Hepatocyte (in vitro differentiated cells): Measurements from ENCODE around the gene CCDC167. TPM values are rescaled to one million over a fixed set of nuclear protein-coding genes. Genes with fewer than 3 reads are reported as not detected.

Experiments used
- DNase-seq: peaks from one replicate; pipeline ENCODE4 v3.0.0-alpha.2; 2016; ENCODE audit warnings: low spot score
- H2AFZ ChIP-seq: fragments of 200-600 bp; sonication (generic); 2 replicates; pipeline ENCODE4 v1.6.0; 2016; ENCODE audit warnings: antibody characterized with exemption, mild to moderate bottlenecking
- H3K27ac ChIP-seq: fragments of 200-600 bp; sonication (generic); 2 replicates; pipeline ENCODE4 v1.5.1; 2016; ENCODE audit warnings: mild to moderate bottlenecking
- H3K27me3 ChIP-seq: fragments of 200-600 bp; sonication (generic); 2 replicates; pipeline ENCODE4 v1.6.1; 2016
- H3K36me3 ChIP-seq: fragments of 200-600 bp; sonication (generic); replicated peaks from 2 replicates; pipeline ENCODE4 v1.5.1; 2016; ENCODE audit warnings: low read depth; ENCODE audit not compliant: insufficient read depth
- H3K4me1 ChIP-seq: fragments of 200-600 bp; sonication (generic); 2 replicates; pipeline ENCODE4 v1.5.1; 2016; ENCODE audit warnings: mild to moderate bottlenecking, moderate library complexity; ENCODE audit not compliant: insufficient read depth
- H3K4me2 ChIP-seq: fragments of 200-600 bp; sonication (generic); 2 replicates; pipeline ENCODE4 v1.6.0; 2016
- H3K4me3 ChIP-seq: fragments of 200-600 bp; sonication (generic); 2 replicates; pipeline ENCODE4 v1.5.1; 2016; ENCODE audit warnings: mild to moderate bottlenecking
- H3K79me2 ChIP-seq: fragments of 200-600 bp; sonication (generic); 2 replicates; pipeline ENCODE4 v1.6.0; 2017; ENCODE audit warnings: mild to moderate bottlenecking
- H3K9me2 ChIP-seq: fragments of 200-600 bp; sonication (generic); replicated peaks from 2 replicates; pipeline ENCODE4 v1.6.0; 2017; ENCODE audit warnings: mild to moderate bottlenecking; ENCODE audit not compliant: insufficient read depth
- H3K9me3 ChIP-seq: fragments of 200-600 bp; sonication (generic); 2 replicates; pipeline ENCODE4 v1.5.1; 2016; ENCODE audit warnings: low read depth, mild to moderate bottlenecking
- H4K20me1 ChIP-seq: fragments of 200-600 bp; sonication (generic); 2 replicates; pipeline ENCODE4 v1.6.0; 2016; ENCODE audit warnings: mild to moderate bottlenecking; ENCODE audit not compliant: insufficient read depth, poor library complexity, severe bottlenecking
- EZH2 ChIP-seq: fragments of 200-600 bp; sonication (generic); IDR thresholded peaks from 2 replicates; pipeline ENCODE4 v1.6.1; 2016; ENCODE audit warnings: antibody characterized with exemption, mild to moderate bottlenecking, borderline replicate concordance
- EZH2phosphoT487 ChIP-seq: fragments of 200-600 bp; sonication (generic); IDR thresholded peaks from one replicate; pipeline ENCODE4 v1.6.1; 2018; ENCODE audit warnings: antibody characterized with exemption, mild to moderate bottlenecking, low read depth, moderate library complexity; ENCODE audit not compliant: unreplicated experiment, severe bottlenecking
- WGBS: methylation state at CpG from one replicate; pipeline ENCODE4 v1.1.6; 2016; ENCODE audit warnings: low lambda C conversion rate; ENCODE audit errors: missing lambda C conversion rate; 5-methylcytosine and 5-hydroxymethylcytosine counted together
- polyA plus RNA-seq: library from polyadenylated mRNA; unstranded; fragments of >200 nt; fragmentation: Nextera tagmentation; extraction: Ambion mirVana; gene quantifications from 2 replicates; pipeline ENCODE4 v1.2.1, GENCODE V29; 2016
- total RNA-seq: library from RNA; depleted of rRNA; stranded (reverse); fragments of >200 nt; gene quantifications from 2 replicates; pipeline ENCODE4 v1.2.3, GENCODE V29; 2014
- TF ChIP-seq, protein P1 (sequence below): fragments of 200-600 bp; sonication (generic); IDR thresholded peaks from 2 replicates; pipeline ENCODE4 v1.5.1; 2016; ENCODE audit warnings: antibody characterized with exemption, mild to moderate bottlenecking; ENCODE audit not compliant: poor library complexity

CCDC167 gene
- total and polyA plus RNA-seq, 2 experiments from 2014 or later, result 32.5 to 66.1 TPM

GRCh38 chr6:37459981-37460800 is 39.5 kb downstream of the CCDC167 start:
- 75% methylated on average over 5 of the region's 5 CpGs for WGBS
- Histone ChIP-seq H3K9me2 (no peaks in the 10 kb centered on the region), H3K4me3 (no peak overlapping the region), H3K9me3 (no peaks in the 10 kb centered on the region), H3K27me3 (no peaks in the 10 kb centered on the region), H3K36me3 (no peaks in the 10 kb centered on the region), H3K79me2 (no peaks in the 10 kb centered on the region), H4K20me1 (no peaks in the 10 kb centered on the region), H2AFZ (no peak overlapping the region), H3K27ac (no peak overlapping the region), H3K4me1 (no peaks in the 10 kb centered on the region), H3K4me2 (no peak overlapping the region)
- DNase-seq, result no peak
- TF ChIP-seq EZH2phosphoT487 (no peak), EZH2 (no peak)
- TF ChIP-seq, protein P1, sequence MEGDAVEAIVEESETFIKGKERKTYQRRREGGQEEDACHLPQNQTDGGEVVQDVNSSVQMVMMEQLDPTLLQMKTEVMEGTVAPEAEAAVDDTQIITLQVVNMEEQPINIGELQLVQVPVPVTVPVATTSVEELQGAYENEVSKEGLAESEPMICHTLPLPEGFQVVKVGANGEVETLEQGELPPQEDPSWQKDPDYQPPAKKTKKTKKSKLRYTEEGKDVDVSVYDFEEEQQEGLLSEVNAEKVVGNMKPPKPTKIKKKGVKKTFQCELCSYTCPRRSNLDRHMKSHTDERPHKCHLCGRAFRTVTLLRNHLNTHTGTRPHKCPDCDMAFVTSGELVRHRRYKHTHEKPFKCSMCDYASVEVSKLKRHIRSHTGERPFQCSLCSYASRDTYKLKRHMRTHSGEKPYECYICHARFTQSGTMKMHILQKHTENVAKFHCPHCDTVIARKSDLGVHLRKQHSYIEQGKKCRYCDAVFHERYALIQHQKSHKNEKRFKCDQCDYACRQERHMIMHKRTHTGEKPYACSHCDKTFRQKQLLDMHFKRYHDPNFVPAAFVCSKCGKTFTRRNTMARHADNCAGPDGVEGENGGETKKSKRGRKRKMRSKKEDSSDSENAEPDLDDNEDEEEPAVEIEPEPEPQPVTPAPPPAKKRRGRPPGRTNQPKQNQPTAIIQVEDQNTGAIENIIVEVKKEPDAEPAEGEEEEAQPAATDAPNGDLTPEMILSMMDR, result no peak

- Histone ChIP-seq H3K4me3 (no peak overlapping the region), H3K9me2 (no peaks in the 10 kb centered on the region), H3K36me3 (no peaks in the 10 kb centered on the region), H3K27me3 (no peaks in the 10 kb centered on the region), H4K20me1 (no peaks in the 10 kb centered on the region), H3K9me3 (no peaks in the 10 kb centered on the region), H3K4me2 (no peak overlapping the region), H3K79me2 (no peaks in the 10 kb centered on the region), H2AFZ (no peak overlapping the region), H3K4me1 (no peaks in the 10 kb centered on the region), H3K27ac (no peak overlapping the region)
- TF ChIP-seq, protein P1, result no peak
- TF ChIP-seq EZH2phosphoT487 (no peak), EZH2 (no peak)
- no peak for DNase-seq
- WGBS, result 81% methylated on average over 6 of the region's 6 CpGs
Measured at GRCh38 chr6:37456816-37457560, 42.7 kb downstream of the CCDC167 start.

DNA sequence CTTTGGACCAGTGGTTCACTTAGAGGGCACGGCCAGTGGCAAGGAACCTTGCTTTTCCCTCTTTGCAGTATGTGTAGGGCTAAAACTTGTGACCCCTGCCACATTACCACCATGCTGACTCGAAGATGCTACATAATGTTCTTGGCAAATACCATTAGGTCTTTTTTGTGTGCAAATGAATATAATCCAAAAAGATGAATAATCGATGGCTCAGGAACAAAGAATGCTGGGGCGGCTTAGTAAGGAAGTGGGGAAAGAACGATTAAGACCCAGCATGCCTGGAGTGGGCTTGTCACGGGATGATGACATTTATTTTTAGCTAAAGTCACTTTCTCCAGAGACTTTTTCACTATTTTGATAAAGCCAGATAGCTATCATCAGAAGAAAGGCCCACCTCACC is 43.6 kb downstream of the CCDC167 start:
- Histone ChIP-seq H3K27ac (no peak overlapping the region), H2AFZ (no peak overlapping the region), H3K4me1 (no peaks in the 10 kb centered on the region), H3K79me2 (no peaks in the 10 kb centered on the region), H3K9me3 (no peaks in the 10 kb centered on the region), H3K4me2 (no peak overlapping the region), H3K27me3 (no peaks in the 10 kb centered on the region), H3K4me3 (no peak overlapping the region), H3K36me3 (no peaks in the 10 kb centered on the region), H3K9me2 (no peaks in the 10 kb centered on the region), H4K20me1 (no peaks in the 10 kb centered on the region)
- WGBS, result 90% methylated on average over 6 of the region's 6 CpGs
- DNase-seq, result no peak
- TF ChIP-seq EZH2, result no peak
- TF ChIP-seq EZH2phosphoT487, result no peak
